Measurements from ENCODE around the gene DYNC2I2.

- TF ChIP-seq CTCF (IDR thresholded peaks at IDR 0.05) (no peak), POLR2A (IDR thresholded peaks at IDR 0.05) (no peak)
Observed at GRCh38 chr9:128684325-128685199, 27.9 kb upstream of the DYNC2I2 start.

All from testis (tissue), 2 donors.